ENCODE results near the gene DDX39B.
"Not testable (repeated sequence)": the region's sequence is repeated elsewhere in the genome, so short reads cannot be mapped to it uniquely, and the experiment has no call there.

DNA sequence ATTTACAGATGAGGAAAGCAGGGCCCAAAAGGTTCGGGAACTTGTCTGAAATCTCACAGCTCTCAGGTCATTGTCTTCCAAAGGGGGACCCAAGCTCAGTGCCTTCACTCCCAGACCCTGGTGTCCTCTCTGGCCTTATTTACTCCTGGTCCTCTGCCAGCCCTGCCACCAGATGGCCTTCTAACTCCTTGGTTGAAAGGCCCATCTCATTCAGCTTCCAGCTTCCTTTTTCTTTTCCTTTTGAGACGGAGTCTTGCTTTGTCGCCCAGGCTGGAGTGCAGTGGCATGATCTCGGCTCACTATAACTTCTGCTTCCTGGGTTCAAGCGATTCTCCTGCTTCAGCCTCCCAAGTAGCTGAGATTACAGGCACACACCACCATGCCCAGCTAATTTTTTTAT, 9.6 kb upstream of the DDX39B start:
- TF ChIP-seq, protein P1, sequence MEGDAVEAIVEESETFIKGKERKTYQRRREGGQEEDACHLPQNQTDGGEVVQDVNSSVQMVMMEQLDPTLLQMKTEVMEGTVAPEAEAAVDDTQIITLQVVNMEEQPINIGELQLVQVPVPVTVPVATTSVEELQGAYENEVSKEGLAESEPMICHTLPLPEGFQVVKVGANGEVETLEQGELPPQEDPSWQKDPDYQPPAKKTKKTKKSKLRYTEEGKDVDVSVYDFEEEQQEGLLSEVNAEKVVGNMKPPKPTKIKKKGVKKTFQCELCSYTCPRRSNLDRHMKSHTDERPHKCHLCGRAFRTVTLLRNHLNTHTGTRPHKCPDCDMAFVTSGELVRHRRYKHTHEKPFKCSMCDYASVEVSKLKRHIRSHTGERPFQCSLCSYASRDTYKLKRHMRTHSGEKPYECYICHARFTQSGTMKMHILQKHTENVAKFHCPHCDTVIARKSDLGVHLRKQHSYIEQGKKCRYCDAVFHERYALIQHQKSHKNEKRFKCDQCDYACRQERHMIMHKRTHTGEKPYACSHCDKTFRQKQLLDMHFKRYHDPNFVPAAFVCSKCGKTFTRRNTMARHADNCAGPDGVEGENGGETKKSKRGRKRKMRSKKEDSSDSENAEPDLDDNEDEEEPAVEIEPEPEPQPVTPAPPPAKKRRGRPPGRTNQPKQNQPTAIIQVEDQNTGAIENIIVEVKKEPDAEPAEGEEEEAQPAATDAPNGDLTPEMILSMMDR (IDR thresholded peaks at IDR 0.05; ENCODE audit: low read length) = peak; percentile 67
- TF ChIP-seq EZH2 (IDR thresholded peaks at IDR 0.05; ENCODE audit: borderline replicate concordance, low read length) = not testable (repeated sequence)
